ENCODE data around the gene ARHGAP18.

The ARHGAP18 gene

DNA sequence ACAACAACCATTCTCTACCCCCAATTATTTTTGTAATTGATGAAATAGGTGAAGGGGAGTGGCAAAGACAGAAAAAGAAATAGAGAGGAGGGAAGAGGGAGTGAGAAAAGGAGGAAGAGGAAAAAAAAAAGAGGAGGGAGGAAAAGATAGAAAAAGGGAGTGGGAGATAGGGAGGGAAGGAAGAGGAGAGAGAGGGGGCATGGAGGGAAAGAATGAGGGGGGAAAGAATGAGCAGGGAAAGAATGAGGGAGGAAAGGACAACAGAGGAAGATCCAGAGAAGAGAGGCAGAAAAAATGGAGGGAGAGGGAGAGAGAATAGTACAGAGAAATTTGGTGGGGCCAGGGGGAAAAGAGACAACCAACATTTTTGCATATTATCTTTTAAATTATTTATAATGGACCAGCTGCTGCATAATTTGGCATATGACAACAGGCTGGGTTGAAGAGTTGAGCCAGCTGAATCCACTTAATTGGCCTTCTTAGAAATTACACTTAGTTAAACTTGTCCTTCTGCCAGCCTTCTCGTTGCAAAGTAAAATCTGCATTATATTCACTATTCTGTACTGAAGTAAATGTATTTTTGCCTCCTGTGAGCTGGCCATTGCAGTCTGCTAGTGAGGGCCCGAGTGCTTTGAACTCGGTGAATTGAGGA is 101.0 kb downstream of the ARHGAP18 start:
- no peak overlapping the region for H3K27ac Mint-ChIP-seq
- no peak overlapping the region for H3K4me3 Mint-ChIP-seq
- DNase-seq (ENCODE audit: low spot score): no peak
- H3K36me3 Mint-ChIP-seq (ENCODE audit: low read depth): peaks cover 14% of the 10 kb centered on the region
- H3K9me3 Mint-ChIP-seq: no peaks in the 10 kb centered on the region
- H3K27me3 Mint-ChIP-seq (ENCODE audit: low read depth): no peaks in the 10 kb centered on the region
- peaks cover 18% of the 10 kb centered on the region for H3K4me1 Mint-ChIP-seq (ENCODE audit: low read depth)

DNA sequence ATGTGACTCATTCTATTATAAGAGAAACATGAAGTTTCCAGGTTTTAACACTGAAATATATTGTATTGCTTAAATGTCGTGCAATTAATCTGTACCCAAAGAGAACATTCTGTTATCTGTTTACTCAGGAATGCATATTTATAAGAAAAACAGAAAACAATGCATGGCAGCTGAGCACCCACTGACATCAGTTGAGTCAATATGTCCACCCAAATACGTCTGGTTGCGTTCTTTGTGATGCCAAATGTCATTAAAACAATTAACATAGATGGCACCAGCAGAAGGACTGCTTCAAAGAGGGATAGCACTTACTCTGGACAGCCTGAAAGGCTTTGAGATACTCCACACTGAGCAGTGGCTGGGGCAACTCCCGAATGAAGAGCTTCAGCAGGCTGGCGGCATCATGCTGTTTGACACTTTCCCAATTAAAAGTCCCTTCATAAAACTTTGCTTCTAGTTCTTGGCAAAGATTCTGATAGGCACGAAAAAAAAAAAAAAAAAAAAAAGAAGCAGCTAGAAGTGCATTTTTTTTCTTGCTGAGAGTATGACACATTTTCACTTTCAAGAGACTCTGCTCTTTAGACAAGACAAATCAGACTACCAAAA is 102.3 kb downstream of the ARHGAP18 start:
- Mint-ChIP-seq H3K36me3 (ENCODE audit: low read depth) (peaks cover 14% of the 10 kb centered on the region), H3K27me3 (ENCODE audit: low read depth) (no peaks in the 10 kb centered on the region), H3K9me3 (no peaks in the 10 kb centered on the region), H3K4me3 (no peak overlapping the region), H3K27ac (no peak overlapping the region), H3K4me1 (ENCODE audit: low read depth) (peaks cover 18% of the 10 kb centered on the region)
- DNase-seq (ENCODE audit: low spot score): no peak

DNA sequence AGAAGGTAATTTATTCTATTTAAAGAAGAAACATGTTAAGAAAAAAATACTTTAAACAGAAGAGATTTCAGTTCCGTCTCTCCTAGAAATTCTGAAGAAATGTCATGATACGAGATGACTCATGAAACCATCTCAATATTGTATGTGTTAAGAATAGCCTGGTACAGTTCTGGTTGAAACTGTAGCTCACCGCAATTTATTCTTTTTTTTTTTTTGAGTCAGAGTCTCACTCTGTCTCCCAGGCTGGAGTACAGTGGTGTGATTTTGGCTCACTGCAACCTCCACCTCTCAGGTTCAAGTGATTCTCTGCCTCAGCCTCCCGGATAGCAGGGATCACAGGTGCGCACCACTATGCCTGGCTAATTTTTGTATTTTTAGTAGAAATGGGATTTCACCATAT is 103.3 kb downstream of the ARHGAP18 start:
- Mint-ChIP-seq H3K4me3 (no peak overlapping the region), H3K27me3 (ENCODE audit: low read depth) (no peaks in the 10 kb centered on the region), H3K36me3 (ENCODE audit: low read depth) (peaks cover 12% of the 10 kb centered on the region), H3K4me1 (ENCODE audit: low read depth) (peaks cover 18% of the 10 kb centered on the region), H3K27ac (no peak overlapping the region), H3K9me3 (no peaks in the 10 kb centered on the region)
- DNase-seq (ENCODE audit: low spot score): peak; percentile 25

DNA sequence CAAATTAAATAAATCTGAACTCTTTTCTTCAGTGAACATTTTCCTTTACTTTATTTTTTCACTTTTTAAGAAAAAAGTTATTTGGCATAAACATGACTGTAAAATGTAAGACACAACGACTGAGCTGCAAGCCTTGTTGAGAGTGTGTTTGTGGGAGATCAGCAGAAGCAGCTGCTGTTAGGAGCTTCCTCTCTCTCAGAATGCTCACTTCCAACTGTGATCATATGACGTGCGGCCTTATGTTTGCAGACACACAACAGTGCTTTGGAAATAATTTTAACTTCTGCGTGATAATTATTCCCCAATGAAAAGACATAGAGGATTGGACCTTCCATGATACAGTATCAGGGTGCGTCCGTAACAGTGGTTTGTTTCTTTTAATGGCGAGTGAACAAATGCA is 104.0 kb downstream of the ARHGAP18 start:
- Mint-ChIP-seq H3K36me3 (ENCODE audit: low read depth) (peaks cover 14% of the 10 kb centered on the region), H3K27me3 (ENCODE audit: low read depth) (no peaks in the 10 kb centered on the region), H3K9me3 (no peaks in the 10 kb centered on the region), H3K27ac (no peak overlapping the region), H3K4me3 (no peak overlapping the region), H3K4me1 (ENCODE audit: low read depth) (peaks cover 20% of the 10 kb centered on the region)
- DNase-seq (ENCODE audit: low spot score): no peak

DNA sequence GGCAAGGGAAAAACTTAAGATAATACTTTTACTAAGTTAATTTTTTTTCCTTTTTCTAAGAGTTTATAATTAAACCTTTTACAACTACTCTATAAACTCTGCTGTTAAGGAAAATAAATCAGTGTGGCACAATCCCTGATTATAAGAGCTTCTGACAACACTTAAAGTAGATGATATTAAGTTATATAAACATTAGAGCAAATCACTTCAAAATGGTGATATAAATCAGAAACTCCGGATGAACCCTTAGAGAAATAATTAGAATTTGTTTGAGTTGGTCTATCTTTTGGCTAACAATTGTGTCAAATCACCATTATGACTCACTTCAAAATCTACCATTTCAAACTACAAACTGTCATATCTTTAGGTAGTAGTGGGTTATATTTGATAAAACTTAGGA is 104.9 kb downstream of the ARHGAP18 start:
- Mint-ChIP-seq H3K9me3 (no peaks in the 10 kb centered on the region), H3K4me3 (no peak overlapping the region)

DNA sequence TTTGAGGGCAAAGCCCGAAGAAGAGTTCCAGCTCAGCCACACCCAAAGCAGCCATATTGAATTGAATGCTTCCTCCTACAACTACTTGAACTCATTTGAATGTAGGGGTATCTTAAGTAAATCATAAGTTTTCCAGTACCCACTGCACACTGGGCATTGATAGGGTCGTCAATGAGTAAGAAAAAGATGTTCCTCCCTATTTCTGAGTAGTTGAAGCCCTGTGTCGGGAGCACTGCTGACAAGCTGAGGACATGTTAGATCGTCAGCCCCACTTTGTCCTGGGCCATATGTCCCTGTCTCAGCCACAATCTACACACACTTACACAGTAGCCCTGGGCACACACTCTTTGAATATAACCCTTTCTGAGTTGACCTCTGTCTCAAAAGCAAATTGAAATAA is 105.7 kb downstream of the ARHGAP18 start:
- no peak overlapping the region for H3K27ac Mint-ChIP-seq
- DNase-seq (ENCODE audit: low spot score): no peak
- H3K4me3 Mint-ChIP-seq: no peak overlapping the region
- peaks cover 18% of the 10 kb centered on the region for H3K4me1 Mint-ChIP-seq (ENCODE audit: low read depth)
- H3K27me3 Mint-ChIP-seq (ENCODE audit: low read depth): no peaks in the 10 kb centered on the region
- no peaks in the 10 kb centered on the region for H3K9me3 Mint-ChIP-seq
- H3K36me3 Mint-ChIP-seq (ENCODE audit: low read depth): peaks cover 10% of the 10 kb centered on the region

More for the DNA sequence above, 104.9 kb downstream of the ARHGAP18 start:
- peaks cover 20% of the 10 kb centered on the region for H3K4me1 Mint-ChIP-seq (ENCODE audit: low read depth)
- H3K27ac Mint-ChIP-seq: no peak overlapping the region
- no peaks in the 10 kb centered on the region for H3K27me3 Mint-ChIP-seq (ENCODE audit: low read depth)
- H3K36me3 Mint-ChIP-seq (ENCODE audit: low read depth): peaks cover 13% of the 10 kb centered on the region
- no peak for DNase-seq (ENCODE audit: low spot score)

DNA sequence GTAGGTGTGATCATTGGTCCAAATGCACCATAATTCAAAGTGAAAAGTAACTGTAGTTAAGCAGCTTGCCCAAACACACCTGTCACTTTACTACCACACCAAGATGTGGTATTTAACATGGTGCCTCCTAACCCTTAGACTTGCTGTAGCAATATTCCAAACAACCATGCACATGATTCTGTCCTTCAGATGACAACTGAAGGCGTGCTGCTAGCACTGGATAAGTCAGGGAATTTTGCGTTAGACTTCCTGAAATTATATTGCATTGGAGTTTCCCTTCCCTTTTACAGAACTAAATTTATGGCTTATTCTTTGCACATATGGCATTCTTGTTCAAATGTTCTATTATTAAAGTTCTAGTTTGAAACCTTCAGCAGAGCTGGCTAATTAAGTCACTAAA is 106.2 kb downstream of the ARHGAP18 start:
- H3K36me3 Mint-ChIP-seq (ENCODE audit: low read depth): peaks cover 10% of the 10 kb centered on the region

DNA sequence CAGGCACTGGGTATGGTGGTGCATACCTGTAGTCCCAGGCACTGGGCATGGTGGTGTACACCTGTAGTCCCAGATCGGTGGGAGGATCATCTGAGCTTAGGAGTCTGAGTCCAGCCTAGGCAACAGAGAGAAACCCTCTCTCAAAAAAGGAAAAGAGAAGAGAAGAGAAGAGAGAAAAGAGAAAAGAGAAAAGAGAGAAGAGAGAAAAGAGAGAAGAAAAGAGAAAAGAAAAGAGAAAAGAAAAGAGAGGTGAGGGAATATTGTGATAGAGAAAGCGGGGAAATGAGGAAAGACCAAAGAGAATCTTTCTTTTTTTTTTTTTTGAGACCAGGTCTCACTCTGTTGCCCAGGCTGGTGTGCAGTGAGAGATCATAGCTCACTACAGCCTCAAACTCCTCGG is 108.7 kb downstream of the ARHGAP18 start:
- Mint-ChIP-seq H3K4me3 (no peak overlapping the region), H3K9me3 (no peaks in the 10 kb centered on the region), H3K27me3 (ENCODE audit: low read depth) (no peaks in the 10 kb centered on the region), H3K4me1 (ENCODE audit: low read depth) (peaks cover 8% of the 10 kb centered on the region), H3K27ac (no peak overlapping the region), H3K36me3 (ENCODE audit: low read depth) (peaks cover 6% of the 10 kb centered on the region)
- DNase-seq (ENCODE audit: low spot score): no peak

More for the DNA sequence above, 106.2 kb downstream of the ARHGAP18 start:
- Mint-ChIP-seq H3K27me3 (ENCODE audit: low read depth) (no peaks in the 10 kb centered on the region), H3K27ac (no peak overlapping the region), H3K4me1 (ENCODE audit: low read depth) (peaks cover 19% of the 10 kb centered on the region), H3K4me3 (no peak overlapping the region), H3K9me3 (no peaks in the 10 kb centered on the region)
- no peak for DNase-seq (ENCODE audit: low spot score)

DNA sequence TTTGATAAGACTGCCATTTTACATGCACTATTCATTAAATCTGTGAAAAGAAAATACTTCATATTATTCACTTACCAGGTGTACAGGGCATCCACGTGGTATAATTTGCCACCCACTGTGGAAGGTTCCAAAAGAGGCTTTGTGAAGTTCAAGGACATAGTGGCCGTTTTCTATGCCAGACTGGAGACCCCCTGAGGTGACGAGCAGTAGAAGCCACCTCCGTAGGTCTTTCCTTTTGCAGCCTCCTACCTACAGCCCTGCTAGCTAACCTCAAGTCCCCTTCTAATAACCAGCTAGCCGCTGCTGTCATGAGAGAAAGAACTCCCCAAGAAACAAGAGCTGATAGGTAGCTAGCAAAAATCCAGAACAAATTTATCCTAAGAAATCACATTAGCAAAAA is 110.5 kb downstream of the ARHGAP18 start:
- Mint-ChIP-seq H3K27ac (no peak overlapping the region), H3K4me3 (no peak overlapping the region), H3K36me3 (ENCODE audit: low read depth) (peaks cover 6% of the 10 kb centered on the region), H3K4me1 (ENCODE audit: low read depth) (peaks cover 4% of the 10 kb centered on the region), H3K9me3 (no peaks in the 10 kb centered on the region), H3K27me3 (ENCODE audit: low read depth) (no peaks in the 10 kb centered on the region)
- DNase-seq (ENCODE audit: low spot score): no peak

DNA sequence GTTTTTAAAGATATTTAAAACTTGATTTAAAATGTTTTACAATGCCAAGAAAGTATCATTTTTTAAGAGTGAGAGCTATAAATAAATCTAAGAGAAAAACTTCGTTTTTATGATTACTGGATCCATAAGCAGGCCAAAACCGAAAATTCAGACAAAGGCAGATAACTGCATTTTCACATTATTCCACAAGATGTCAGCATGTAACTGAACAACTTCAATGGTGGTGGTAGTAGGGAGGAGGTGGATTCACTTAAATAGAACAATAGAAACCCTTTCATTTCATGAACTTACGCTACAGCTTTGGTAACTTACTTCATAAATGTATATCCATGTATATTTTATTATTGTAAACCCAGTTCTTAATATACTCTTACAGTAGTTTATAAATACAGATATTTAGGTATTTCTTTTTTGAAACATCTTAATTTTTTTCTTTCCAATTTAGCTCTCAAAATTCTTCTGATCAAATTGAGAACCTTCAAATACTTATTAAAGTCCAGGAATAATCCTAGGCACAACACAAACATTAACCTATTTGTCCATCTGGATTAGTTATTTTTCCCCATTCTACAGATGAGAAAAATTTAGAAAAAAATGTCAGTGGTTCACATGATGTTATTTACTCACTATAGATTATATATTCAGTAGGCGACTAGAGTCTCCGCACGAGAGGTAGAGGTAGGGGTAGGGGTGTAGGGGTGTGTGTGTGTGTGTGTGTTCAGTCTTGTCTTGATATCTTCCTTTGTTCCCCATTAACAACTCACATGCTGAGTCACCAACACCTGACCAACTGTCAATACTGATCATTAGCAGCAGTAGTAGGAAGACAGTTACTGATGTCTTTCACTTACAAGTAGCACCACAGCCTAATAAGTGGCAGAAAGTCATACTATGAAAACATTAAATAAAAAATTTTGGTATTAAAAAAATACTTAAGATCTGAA is 111.5 kb downstream of the ARHGAP18 start:
- no peak overlapping the region for H3K27ac Mint-ChIP-seq
- H3K27me3 Mint-ChIP-seq (ENCODE audit: low read depth): no peaks in the 10 kb centered on the region
- H3K4me1 Mint-ChIP-seq (ENCODE audit: low read depth): peaks cover 4% of the 10 kb centered on the region
- H3K4me3 Mint-ChIP-seq: no peak overlapping the region
- peaks cover 6% of the 10 kb centered on the region for H3K36me3 Mint-ChIP-seq (ENCODE audit: low read depth)
- no peaks in the 10 kb centered on the region for H3K9me3 Mint-ChIP-seq
- peak; percentile 28 for DNase-seq (ENCODE audit: low spot score)

DNA sequence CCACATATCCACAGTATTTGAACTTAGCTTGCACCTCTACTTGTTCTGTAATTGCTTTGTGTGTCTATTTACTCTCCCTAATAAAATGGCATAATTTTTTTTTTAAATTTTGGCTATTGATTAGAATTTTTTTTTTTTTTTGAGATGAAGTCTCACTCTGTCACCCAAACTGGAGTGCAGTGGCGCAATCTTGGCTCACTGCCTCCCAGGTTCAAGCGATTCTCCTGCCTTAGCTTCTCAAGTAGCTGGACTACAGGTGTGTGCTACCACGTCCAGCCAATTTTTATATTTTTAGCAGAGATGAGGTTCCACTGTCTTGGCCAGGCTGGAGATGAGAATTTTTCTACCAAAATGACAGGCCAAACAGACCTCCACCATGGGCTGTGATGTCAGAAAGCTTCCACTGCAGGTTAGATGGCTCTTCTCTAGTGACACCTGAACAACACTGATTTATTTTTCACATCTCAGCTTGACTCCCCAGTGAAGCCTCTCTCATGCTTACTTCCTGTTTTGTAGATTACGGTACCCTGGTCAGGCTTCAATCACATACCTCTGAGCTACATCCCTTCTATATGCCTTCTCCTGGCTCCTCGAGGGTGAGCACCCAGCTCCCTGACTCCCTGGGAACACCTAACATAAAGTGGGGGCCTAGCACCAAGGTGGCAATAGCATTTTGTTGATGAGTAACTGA is 112.8 kb downstream of the ARHGAP18 start:
- no peak for DNase-seq (ENCODE audit: low spot score)
- H3K4me3 Mint-ChIP-seq: no peak overlapping the region
- no peak overlapping the region for H3K27ac Mint-ChIP-seq
- peaks cover 4% of the 10 kb centered on the region for H3K4me1 Mint-ChIP-seq (ENCODE audit: low read depth)
- H3K27me3 Mint-ChIP-seq (ENCODE audit: low read depth): no peaks in the 10 kb centered on the region
- no peaks in the 10 kb centered on the region for H3K9me3 Mint-ChIP-seq
- H3K36me3 Mint-ChIP-seq (ENCODE audit: low read depth): peaks cover 6% of the 10 kb centered on the region

DNA sequence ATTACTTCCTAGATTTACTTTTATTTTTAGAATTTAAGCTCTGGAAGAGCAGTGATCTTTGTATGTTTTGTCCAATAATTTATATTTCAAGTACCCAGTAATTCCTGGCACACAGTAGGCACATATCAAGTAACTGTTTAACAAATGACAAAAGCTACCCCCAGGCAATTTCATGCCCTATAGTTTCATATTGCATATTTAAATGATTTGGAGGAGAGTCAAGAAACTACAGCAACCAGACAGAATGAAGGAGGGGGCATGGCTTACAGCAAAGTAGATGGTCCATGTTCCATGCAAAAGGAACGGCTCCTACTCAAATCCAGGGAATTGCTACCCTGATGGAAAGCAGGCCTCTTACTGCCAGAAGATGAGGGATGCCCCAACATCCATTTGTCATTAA is 113.5 kb downstream of the ARHGAP18 start:
- no peaks in the 10 kb centered on the region for H3K27me3 Mint-ChIP-seq (ENCODE audit: low read depth)
- DNase-seq (ENCODE audit: low spot score): no peak
- peaks cover 4% of the 10 kb centered on the region for H3K4me1 Mint-ChIP-seq (ENCODE audit: low read depth)
- peaks cover 6% of the 10 kb centered on the region for H3K36me3 Mint-ChIP-seq (ENCODE audit: low read depth)
- H3K9me3 Mint-ChIP-seq: no peaks in the 10 kb centered on the region
- H3K27ac Mint-ChIP-seq: no peak overlapping the region
- no peak overlapping the region for H3K4me3 Mint-ChIP-seq

DNA sequence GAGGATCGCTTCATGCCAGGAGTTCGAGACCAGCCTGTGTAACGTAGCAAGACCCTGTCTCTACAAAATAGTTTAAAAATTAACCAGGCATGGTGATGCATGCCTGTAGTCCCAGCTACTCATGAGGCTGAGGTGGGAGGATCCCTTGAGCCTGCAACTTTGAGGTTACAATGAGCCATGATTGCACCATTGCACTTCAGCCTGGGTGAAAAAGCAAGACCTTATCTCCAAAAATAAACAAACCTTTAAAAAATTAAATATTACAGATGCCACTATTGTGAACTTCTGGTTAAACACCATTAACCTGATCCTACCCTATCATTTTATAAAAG is 116.8 kb downstream of the ARHGAP18 start:
- no peak for DNase-seq (ENCODE audit: low spot score)
- Mint-ChIP-seq H3K27me3 (ENCODE audit: low read depth) (no peaks in the 10 kb centered on the region), H3K27ac (no peak overlapping the region)

More for the DNA sequence above, 116.8 kb downstream of the ARHGAP18 start:
- Mint-ChIP-seq H3K9me3 (no peaks in the 10 kb centered on the region), H3K4me1 (ENCODE audit: low read depth) (no peaks in the 10 kb centered on the region), H3K36me3 (ENCODE audit: low read depth) (peaks cover 5% of the 10 kb centered on the region), H3K4me3 (no peak overlapping the region)
